ENCODE results near the gene HERC5.
"Not testable (repeated sequence)": the region's sequence is repeated elsewhere in the genome, so short reads cannot be mapped to it uniquely, and the experiment has no call there.

The HERC5 gene

DNA sequence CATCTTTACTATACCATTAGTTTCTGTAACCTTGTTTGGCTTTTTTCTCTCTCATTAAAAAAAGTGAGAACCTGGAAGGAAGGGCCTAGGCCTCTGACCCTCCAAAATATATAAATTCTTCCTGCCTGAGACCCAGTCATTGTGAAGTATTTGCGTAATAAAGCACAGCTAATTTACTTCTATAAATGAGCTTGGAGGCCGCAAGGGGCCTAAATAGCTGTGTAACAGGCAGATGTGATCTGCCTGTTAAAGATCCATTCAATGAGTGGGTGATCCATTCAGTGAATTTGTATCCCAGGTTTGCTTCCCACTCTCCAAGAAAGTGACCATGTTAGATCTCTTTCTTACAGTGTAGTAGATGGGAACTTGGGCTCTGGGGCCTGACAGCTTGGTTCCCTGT lies 67.3 kb downstream of the HERC5 start:
- Mint-ChIP-seq H3K9me3 (no peaks in the 10 kb centered on the region), H3K4me1 (peaks cover 23% of the 10 kb centered on the region), H3K27me3 (no peaks in the 10 kb centered on the region), H3K4me3 (peak overlapping the region; percentile 100), H3K27ac (peak overlapping the region; percentile 97), H3K36me3 (peaks cover 8% of the 10 kb centered on the region)
- ATAC-seq: no peak

DNA sequence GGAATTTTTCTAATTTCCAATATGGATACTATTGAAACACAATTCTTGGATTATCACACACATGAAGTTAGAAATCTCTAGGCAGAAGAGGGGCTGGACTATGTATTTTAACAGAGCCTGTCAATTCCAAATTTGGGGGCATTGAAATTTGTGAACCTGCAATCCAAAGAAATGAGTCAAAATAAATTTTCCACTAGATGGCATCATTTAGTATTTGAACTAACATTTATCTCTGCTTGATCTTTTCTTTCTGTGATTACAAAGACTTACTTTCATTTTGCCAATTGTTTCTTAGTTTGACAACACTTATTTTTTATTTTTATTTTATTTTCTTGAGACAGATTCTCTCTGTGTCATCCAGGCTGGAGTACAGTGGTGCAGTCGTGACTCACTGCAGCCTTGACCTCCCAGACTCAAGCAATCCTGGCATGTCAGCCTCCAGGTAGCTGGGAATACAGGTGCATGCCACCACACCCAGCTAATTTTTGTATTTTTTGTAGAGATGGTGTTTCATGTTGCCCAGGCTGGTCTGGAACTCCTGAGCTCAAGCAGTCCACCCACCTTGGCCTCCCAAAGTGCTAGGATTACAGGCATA lies 69.4 kb downstream of the HERC5 start:
- Mint-ChIP-seq H3K9me3 (no peaks in the 10 kb centered on the region), H3K27me3 (no peaks in the 10 kb centered on the region), H3K4me3 (no peak overlapping the region), H3K4me1 (peaks cover 23% of the 10 kb centered on the region), H3K27ac (no peak overlapping the region), H3K36me3 (peaks cover 1% of the 10 kb centered on the region)
- no peak for ATAC-seq

DNA sequence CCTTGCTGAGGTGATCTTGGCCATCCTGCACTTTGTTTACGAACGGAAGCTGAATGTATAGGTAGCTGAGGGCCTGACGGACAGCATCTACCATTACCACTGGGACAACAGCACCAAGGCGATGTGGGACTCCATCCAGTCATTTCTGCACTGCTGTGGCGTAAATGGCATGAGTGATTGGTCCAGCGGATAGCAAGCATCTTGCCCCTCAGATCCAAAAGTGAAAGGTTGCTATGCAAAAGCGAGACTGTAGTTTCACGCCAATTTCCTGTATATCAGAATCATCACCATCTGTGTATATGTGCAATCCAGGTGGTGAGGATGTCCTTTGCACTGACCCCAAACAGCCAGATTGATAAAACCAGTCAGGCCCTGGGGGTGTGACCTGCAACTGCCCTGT lies 70.9 kb downstream of the HERC5 start:
- no peak for ATAC-seq
- Mint-ChIP-seq H3K27me3 (no peaks in the 10 kb centered on the region), H3K9me3 (no peaks in the 10 kb centered on the region), H3K36me3 (no peaks in the 10 kb centered on the region), H3K4me3 (no peak overlapping the region), H3K27ac (peak overlapping the region; percentile 46), H3K4me1 (peaks cover 13% of the 10 kb centered on the region)

DNA sequence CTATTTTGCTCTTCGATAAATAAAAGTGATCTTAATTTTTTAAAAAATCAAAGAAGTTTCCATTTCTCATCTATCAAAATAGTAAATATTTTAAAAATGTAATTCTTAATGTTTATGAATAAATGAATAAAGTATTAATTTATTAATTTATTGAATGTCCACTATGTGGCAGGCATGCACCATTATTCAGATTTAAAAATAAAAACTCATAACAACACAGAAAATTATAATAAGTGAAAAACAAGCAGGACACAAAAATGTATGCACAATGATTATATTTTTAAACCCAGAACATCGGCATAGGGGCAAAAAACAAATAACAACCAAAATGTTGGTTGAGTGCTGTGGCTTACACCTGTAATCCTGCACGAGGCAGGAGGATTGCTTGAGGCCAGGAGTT lies 71.9 kb downstream of the HERC5 start:
- Mint-ChIP-seq H3K36me3 (no peaks in the 10 kb centered on the region), H3K9me3 (no peaks in the 10 kb centered on the region), H3K27ac (no peak overlapping the region), H3K4me1 (peaks cover 10% of the 10 kb centered on the region), H3K27me3 (no peaks in the 10 kb centered on the region), H3K4me3 (no peak overlapping the region)
- ATAC-seq: no peak

DNA sequence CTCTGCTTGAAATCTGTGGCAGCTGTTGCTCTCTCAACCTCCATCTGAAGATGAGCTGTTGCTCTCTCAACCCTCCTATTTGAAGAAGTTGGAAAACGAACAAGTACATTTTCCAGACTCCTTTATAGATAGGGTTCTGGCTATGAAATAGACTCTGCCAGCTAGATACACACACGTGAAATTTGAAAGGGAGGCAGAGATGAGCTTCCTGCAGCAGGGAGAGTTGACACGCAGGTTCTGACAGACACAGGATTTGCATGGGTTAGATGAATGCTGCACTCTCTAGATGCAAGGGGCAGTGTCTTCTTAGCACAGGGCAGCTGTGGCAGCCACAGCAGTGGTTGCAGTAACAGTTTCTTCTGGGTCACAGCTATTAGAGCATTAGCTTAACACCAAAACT lies 74.6 kb downstream of the HERC5 start:
- ATAC-seq: no peak
- H3K36me3 Mint-ChIP-seq: no peaks in the 10 kb centered on the region
- H3K27me3 Mint-ChIP-seq: no peaks in the 10 kb centered on the region
- H3K4me3 Mint-ChIP-seq: no peak overlapping the region
- H3K27ac Mint-ChIP-seq: no peak overlapping the region
- peaks cover 10% of the 10 kb centered on the region for H3K4me1 Mint-ChIP-seq
- H3K9me3 Mint-ChIP-seq: no peaks in the 10 kb centered on the region

DNA sequence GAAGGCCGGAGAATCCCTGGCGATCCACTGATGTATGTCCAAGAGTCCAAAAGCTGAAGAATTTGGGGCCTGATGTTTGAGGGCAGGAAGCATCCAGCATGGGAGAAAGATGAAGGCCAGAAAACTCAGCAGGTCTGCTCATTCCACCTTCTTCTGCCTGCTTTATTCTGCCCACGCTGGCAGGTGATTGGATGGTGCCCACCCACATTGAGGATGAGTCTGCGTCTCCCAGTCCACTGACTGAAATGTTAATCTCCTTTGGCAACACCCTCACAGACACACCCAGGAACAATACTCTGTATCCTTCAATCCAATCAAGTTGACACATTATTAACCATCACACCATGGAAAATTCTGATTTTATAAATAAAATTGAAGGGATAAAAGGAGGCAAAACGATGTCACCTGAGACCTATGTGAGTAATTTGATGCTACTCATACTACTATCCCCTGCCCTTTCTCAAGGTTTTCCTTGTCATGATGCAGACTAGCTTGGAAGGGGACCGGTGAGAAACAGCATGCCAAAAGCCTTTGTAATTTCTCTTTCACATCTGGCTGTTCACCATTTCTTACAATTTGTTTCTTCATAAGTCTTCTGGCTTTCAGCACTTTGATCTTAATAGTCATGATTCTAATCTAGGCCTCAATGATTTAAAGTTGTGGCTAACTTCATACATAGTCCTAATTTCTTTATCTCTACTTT lies 76.3 kb downstream of the HERC5 start:
- H3K4me3 Mint-ChIP-seq: no peak overlapping the region
- ATAC-seq: no peak
- H3K27me3 Mint-ChIP-seq: no peaks in the 10 kb centered on the region
- no peaks in the 10 kb centered on the region for H3K4me1 Mint-ChIP-seq
- H3K27ac Mint-ChIP-seq: no peak overlapping the region
- H3K9me3 Mint-ChIP-seq: no peaks in the 10 kb centered on the region
- no peaks in the 10 kb centered on the region for H3K36me3 Mint-ChIP-seq

DNA sequence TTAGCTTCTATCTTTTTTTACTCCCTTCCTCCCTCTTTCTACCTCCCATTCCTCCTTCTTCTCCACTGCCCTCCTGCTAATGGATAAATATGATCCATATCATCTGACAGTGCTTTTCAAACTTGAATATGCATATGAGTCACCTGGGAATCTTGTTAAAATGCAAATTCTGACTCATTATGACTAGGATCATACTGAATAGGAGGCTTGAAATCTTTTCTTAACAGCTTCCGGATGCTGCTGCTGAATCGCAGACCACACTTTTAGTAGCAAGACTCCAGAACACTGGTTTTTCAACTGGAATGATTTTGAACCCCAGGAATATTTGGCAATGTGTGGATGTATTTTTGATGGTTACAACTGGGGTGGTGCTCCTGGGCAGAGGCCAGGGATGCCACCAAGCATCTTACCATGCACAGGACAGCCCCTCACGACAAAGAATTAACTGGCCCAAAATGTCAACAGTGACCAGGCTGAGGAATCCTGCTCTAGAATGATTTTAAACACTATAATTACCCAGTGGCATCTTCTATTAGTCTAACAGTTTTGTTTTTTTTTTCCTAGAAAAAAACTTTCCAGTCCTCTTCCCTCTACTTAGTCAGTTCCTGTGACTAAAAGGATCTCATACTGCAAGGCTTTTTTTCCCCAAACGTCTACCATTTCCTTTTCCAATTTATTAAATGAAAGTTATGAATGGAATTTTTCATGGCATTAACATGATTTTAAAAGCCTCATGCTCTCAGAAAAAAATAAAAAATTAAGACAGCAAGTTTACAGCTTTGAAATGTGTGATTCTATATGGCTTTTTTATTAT lies 77.2 kb downstream of the HERC5 start:
- peaks cover 2% of the 10 kb centered on the region for H3K27me3 Mint-ChIP-seq
- ATAC-seq: no peak
- H3K9me3 Mint-ChIP-seq: no peaks in the 10 kb centered on the region
- H3K36me3 Mint-ChIP-seq: no peaks in the 10 kb centered on the region
- no peak overlapping the region for H3K27ac Mint-ChIP-seq
- H3K4me3 Mint-ChIP-seq: no peak overlapping the region
- H3K4me1 Mint-ChIP-seq: peaks cover under 1% of the 10 kb centered on the region

DNA sequence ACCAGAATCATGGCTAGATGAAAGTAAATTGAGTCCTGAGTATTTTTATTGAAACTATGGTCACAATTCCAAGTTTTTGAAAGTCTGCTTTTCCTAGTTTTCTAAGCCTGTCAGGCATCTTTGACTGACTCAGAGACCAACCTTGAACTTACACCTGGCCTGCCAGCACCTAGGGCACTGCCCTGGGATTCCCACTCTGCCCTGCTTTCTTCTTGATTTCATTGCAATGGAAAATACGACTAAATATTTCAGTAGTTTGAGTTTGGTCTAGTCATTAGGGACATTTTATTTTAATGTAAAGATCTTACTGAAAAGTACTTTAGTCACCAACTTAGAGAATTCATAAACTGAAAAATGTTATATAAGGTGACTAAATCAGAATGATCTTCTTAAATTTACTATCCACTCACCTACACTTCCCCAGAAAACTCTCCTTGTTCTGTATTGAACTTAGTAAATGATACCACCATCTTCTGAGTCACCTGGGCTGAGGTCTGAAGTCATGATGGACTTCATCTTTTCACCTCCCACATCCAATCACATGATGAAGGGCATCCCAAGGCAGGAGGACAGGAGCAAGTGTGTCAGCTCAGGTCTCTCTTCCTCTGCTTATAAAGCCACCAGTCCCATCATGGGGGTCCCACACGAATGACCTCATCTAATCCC lies 78.3 kb downstream of the HERC5 start:
- no peak overlapping the region for H3K27ac Mint-ChIP-seq
- no peaks in the 10 kb centered on the region for H3K9me3 Mint-ChIP-seq
- no peak for ATAC-seq
- H3K36me3 Mint-ChIP-seq: no peaks in the 10 kb centered on the region
- H3K4me3 Mint-ChIP-seq: no peak overlapping the region
- H3K4me1 Mint-ChIP-seq: peaks cover 7% of the 10 kb centered on the region
- H3K27me3 Mint-ChIP-seq: peaks cover 12% of the 10 kb centered on the region

DNA sequence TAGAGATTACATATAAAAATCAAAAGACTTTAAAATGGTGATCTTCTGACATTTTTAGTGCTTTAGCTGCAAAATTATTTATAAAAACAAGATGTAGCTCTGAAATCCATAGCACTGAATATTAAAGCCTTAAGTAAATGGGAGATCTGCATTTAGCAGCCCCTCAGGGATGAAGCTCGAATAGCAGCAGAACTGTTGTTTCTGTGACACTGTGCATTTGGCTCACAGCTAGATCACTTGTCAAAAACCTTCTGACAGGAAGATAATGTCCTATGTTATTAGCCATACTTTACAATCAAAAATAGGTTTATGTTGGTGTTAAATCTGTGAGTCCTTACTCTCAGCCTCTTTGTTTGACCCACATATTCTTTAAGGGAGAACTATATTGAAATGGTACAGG lies 80.8 kb downstream of the HERC5 start:
- Mint-ChIP-seq H3K4me3 (no peak overlapping the region), H3K36me3 (no peaks in the 10 kb centered on the region), H3K27me3 (peaks cover 12% of the 10 kb centered on the region), H3K4me1 (peaks cover 7% of the 10 kb centered on the region), H3K27ac (no peak overlapping the region), H3K9me3 (no peaks in the 10 kb centered on the region)
- ATAC-seq: no peak

DNA sequence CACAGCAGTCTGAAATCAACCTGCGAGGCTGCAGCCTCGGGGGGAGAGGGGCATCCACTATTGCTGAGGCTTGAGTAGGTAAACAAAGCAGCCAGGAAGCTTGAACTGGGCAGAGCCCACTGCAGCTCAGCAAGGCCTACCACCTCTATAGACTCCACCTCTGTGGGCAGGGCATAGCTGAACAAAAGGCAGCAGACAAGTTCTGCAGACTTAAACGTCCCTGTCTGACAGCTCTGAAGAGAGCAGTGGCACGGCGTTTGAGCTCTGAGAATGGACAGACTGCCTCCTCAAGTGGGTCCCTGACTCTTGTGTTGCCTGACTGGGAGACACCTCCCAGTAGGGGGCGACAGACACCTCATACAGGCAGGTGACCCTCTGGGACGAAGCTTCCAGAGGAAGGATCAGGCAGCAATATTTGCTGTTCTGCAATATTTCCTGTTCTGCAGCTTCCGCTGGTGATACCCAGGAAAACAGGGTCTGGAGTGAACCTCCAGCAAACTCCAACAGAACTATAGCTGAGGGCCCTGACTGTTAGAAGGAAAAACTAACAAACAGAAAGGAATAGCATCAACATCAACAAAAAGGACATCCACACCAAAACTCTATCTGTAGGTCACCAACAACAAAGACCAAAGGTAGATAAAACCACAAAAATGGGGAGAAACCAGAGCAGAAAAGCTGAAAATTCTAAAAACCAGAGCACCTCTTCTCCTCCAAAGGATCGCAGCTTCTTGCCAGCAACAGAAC lies 82.6 kb downstream of the HERC5 start:
- H3K27me3 Mint-ChIP-seq: peaks cover 12% of the 10 kb centered on the region
- ATAC-seq, H3K27ac Mint-ChIP-seq, H3K36me3 Mint-ChIP-seq, H3K4me3 Mint-ChIP-seq, H3K9me3 Mint-ChIP-seq, H3K4me1 Mint-ChIP-seq: not testable (repeated sequence)

DNA sequence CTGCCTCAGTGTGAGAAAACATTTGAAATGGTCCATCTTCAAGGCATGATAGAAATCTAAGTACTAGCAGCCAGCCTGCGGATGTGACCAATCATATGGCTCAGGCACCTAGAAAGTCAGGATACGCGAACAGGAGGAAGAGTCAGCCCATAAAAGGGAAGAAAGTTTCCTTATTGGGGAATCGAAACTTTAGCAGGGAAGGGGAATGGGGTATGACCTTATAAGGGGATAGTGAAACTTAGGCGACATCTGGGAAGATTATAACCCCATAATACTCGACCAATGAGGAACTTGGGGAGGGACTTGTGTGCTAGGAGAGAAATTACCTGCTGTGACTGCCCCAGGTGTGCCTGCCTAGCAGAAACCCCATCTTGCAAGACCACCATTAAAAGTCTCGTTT lies 92.9 kb downstream of the HERC5 start:
- no peaks in the 10 kb centered on the region for H3K27me3 Mint-ChIP-seq
- H3K9me3 Mint-ChIP-seq: no peaks in the 10 kb centered on the region
- ATAC-seq: no peak
- H3K27ac Mint-ChIP-seq: no peak overlapping the region
- H3K4me3 Mint-ChIP-seq: no peak overlapping the region
- H3K4me1 Mint-ChIP-seq: no peaks in the 10 kb centered on the region
- no peaks in the 10 kb centered on the region for H3K36me3 Mint-ChIP-seq

Measured in stimulated activated memory B cell treated with anti-CD40 and anti-IgM and Interleukin-4, amounts not matched to agents 10 μg/mL and 1 μg/mL and 100 μg/mL, for 72 hours (primary cell).